Fibroblast of mammary gland (primary cell): ENCODE results near the gene MTRF1L.
A peak's percentile ranks its signal among the peaks of the same experiment; 100 is the strongest.

Experiments used
- DNase-seq: peaks from one replicate; pipeline ENCODE4 v3.0.0-alpha.2; 2010; ENCODE audit warnings: low read depth
- H3K4me3 ChIP-seq: 2 replicates; pipeline ENCODE4 v1.5.1; 2011; ENCODE audit warnings: low read depth, mild to moderate bottlenecking, low read length, moderate library complexity; ENCODE audit not compliant: control insufficient read depth
- TF ChIP-seq, protein P1 (sequence below): conservative IDR thresholded peaks from 2 replicates; pipeline ENCODE4 v1.5.1; 2011; ENCODE audit warnings: low read depth, low read length, inconsistent platforms; ENCODE audit not compliant: control insufficient read depth, insufficient read depth

Gene MTRF1L

DNA sequence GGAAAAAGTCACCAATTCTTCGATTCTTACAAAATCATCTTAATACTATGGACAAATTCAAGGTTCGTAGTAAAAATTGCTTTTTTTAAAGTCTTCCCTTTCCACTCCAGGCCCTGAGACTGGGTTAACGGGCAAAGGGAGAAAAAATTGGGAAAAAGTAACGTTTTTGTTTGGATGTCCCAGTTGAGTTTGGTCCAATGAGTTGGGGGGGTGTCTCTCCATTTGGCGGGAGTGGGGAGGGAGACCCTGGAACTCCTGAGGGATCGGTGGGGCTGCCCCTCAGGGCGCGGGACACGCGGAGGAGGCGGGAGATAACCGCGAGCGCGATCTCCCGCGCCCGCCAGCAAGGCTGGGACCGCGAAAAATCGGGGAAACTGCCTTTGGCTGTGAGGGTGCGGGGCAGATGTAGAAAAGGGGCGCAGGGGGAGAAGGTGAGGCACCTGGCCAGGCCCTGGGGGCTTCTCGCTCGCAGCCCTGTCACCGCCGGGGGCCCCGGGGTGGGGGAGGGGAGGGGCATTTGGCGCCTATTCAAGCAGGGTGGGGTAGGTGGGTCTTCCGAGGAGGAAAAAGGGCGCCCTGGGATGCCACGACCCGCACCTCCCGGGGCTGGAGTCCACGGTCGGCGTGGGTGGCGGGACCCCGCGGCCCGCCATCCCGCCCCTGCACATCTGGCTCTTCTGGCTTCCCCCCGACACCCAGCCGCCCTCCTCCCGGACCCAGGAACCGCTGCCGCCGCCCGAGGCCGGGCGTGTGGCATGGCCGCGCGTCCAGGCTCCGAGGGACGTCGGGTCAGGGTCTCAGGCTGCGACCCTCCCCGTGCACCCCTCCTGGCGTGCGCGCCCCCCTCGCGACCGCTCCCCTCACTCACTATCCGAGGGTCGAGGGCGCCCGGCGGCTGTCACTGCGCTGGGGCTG is 20.3 kb downstream of the MTRF1L start:
- no peak for DNase-seq
- TF ChIP-seq, protein P1, sequence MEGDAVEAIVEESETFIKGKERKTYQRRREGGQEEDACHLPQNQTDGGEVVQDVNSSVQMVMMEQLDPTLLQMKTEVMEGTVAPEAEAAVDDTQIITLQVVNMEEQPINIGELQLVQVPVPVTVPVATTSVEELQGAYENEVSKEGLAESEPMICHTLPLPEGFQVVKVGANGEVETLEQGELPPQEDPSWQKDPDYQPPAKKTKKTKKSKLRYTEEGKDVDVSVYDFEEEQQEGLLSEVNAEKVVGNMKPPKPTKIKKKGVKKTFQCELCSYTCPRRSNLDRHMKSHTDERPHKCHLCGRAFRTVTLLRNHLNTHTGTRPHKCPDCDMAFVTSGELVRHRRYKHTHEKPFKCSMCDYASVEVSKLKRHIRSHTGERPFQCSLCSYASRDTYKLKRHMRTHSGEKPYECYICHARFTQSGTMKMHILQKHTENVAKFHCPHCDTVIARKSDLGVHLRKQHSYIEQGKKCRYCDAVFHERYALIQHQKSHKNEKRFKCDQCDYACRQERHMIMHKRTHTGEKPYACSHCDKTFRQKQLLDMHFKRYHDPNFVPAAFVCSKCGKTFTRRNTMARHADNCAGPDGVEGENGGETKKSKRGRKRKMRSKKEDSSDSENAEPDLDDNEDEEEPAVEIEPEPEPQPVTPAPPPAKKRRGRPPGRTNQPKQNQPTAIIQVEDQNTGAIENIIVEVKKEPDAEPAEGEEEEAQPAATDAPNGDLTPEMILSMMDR = no peak
- peak overlapping the region; percentile 92 for H3K4me3 ChIP-seq

DNA sequence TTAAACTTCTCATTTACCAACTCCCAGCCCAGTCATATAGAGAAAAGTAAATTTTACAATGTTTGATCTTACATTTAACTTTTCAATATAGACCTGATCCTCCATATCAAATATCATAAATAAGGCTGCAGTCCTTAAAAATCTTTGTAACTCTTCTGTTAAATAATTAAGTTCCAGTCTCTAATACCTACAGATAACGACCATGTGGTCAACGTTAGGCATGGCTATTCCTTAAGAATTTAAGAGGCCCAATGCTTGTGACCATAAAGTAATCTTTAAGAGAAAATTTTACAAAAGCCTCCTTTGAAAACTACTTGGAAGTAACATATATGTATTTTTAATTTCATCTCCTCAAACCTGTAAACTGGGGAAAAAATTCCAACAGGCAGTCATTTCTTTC is 21.3 kb downstream of the MTRF1L start:
- H3K4me3 ChIP-seq = peak overlapping the region; percentile 92
- TF ChIP-seq, protein P1 = no peak
- no peak for DNase-seq

DNA sequence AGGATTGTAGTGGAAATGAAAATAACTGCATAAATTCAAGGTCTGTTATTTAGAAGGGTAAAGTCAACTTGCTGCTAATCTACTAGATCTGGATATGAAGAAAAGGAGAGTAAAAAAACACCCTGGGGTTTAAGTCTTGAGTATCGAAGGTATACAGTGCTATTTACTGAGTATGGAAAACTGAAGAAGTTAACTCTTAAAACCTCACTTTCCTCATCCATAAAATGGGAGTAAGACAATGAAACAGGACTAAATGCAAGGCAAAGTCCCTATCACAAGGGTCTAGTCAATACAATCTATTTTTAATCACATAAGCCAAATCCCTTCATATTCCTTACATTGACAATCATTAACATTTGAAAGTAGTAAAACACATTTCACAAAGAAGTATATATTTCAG is 21.9 kb downstream of the MTRF1L start:
- TF ChIP-seq, protein P1 = no peak
- peak overlapping the region; percentile 92 for H3K4me3 ChIP-seq
- no peak for DNase-seq

DNA sequence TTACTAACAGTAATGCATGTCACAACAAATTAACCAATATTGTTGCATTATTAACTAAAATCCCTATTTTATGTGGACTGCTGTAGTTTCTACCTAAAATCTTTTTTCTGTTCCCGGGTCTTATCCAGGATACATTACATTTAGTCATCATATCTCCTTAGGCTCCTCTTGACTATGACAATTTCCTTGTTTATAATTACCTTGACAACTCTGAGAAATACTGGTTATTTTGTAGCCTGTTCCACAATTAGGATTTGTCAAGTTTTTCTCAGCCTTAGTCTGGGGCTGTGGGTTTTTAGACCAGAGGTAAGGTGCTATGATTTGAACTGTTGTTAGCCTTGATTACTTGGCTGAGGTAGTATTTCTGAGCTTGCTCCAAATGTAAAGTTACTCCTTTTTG is 23.4 kb downstream of the MTRF1L start:
- no peak for DNase-seq
- H3K4me3 ChIP-seq = no peak overlapping the region
- TF ChIP-seq, protein P1 = no peak

DNA sequence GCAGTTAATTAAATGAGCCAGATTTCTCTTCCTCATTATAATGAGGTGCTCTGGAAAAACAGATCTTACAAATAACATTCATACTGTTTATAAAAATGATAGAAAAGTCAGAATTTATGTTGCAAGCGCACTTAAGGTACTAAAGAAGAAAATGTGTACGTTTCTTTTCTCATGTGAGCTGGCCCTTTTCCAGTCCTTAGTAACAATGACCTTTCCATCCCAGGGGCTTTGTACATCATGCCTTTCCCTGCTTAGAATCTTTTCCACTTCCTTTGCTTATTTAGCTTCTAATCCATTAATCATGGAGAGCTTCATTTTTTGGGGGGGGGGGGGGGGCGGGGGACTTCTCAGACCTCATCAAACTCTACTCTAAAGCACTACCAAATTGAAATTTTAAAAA is 24.5 kb downstream of the MTRF1L start:
- no peak for DNase-seq
- H3K4me3 ChIP-seq = no peak overlapping the region
- TF ChIP-seq, protein P1 = no peak

DNA sequence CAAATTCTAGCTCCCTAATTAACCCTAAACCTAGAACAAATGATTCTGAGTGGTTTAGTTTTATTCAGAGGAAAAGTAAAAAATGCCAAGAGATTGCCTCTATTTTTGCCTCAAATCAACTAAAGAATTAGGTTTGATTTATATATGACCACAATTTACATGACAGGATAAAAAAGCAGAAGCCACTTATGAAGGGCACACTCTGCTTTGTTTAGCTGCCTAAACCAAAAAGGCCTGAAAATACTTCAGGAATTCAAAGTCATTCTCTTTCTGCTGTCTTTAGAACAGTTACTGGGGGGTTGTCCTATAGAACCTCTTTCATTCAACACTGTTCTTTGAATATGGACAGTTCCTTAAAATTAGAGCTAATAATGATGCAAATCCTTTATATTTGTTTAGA is 25.0 kb downstream of the MTRF1L start:
- TF ChIP-seq, protein P1 = no peak
- no peak for DNase-seq
- H3K4me3 ChIP-seq = no peak overlapping the region
